Spleen (tissue), 7 donors: Measurements from ENCODE around the gene HTR1E.

ENCODE experiments used
- CTCF ChIP-seq, 11 experiments: fragments of 200-600 bp in 7 of 11; fragments of 450-650 bp in 4 of 11; sonication (generic) in 4 of 11; IDR thresholded peaks in 8 of 11; conservative IDR thresholded peaks in 3 of 11; 1 replicate in 7 of 11; 2 replicates in 4 of 11; pipeline versions ENCODE4 v1.4.0 to v1.8.0; 2016 to 2021; ENCODE audit warnings: antibody characterized with exemption in 11 of 11, inconsistent platforms in 4 of 11, mild to moderate bottlenecking in 1 of 11
- POLR2A ChIP-seq, 3 donors: fragments of 450-650 bp; IDR thresholded peaks; one replicate each; pipeline ENCODE4 v1.5.1; 2017; ENCODE audit warnings: antibody characterized with exemption in 3 of 3, mild to moderate bottlenecking in 1 of 3
- donor health status: DM: no; HTN: no; CAD: no; lungs with moderate emphysema.
- donor health status: DM: no; HTN: no; CAD: no.
- donor health status: DM: no; HTN: no; CAD: no.

DNA sequence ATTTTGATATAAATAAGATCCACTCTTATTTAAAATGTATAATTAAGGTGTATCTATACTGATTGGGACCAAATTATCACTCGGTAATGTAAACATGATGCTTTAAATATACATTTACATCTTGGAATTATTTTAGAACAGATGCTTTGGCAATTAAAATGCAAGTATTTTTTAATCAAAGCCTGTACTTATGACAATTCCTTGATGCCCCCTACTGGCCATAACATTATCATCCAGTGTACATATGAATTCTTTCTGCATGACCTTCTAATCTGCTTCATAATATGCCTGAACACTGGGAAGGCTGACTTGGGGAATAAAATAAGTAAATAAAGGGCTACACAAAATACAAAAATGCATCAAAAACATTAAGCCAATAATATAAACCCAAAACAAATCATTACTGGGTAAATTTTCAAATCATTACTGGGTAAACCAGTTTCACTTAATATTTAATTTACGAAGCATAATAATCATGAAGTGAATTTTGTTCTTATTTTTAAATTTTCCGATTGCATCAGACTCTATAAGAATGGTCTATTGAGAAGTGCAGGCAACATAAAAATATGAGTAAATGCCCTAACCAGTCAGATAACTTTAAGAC is 92.5 kb downstream of the HTR1E start:
- TF ChIP-seq CTCF (IDR thresholded peaks at IDR 0.05 in 8 of 11, conservative IDR thresholded peaks at IDR 0.05 in 3 of 11) (peak in 10 of 11 experiments; percentile 12 to 56 (median 28)), POLR2A (IDR thresholded peaks at IDR 0.05) (no peak)
